ENCODE data around the gene HOXD3. TPM values are rescaled to one million over a fixed set of nuclear protein-coding genes. Genes with fewer than 3 reads are reported as not detected.

The HOXD3 gene
- total RNA-seq, 1 donor from 2014 or later: not detected

- no peak overlapping the region for H3K27ac Mint-ChIP-seq
- no peaks in the 10 kb centered on the region for H3K9me3 Mint-ChIP-seq (ENCODE audit: low read depth)
- no peaks in the 10 kb centered on the region for H3K36me3 Mint-ChIP-seq (ENCODE audit: insufficient read depth)
- DNase-seq (ENCODE audit: low spot score, unreplicated experiment): no peak
- peaks cover 92% of the 10 kb centered on the region for H3K27me3 Mint-ChIP-seq
- H3K4me3 Mint-ChIP-seq (ENCODE audit: low read depth): no peak overlapping the region
- peak; percentile 7 for TF ChIP-seq CTCF (IDR thresholded peaks at IDR 0.05; ENCODE audit: unreplicated experiment)
- H3K4me1 Mint-ChIP-seq (ENCODE audit: low read depth): no peaks in the 10 kb centered on the region
Measured at GRCh38 chr2:176120364-176121189, 36.5 kb upstream of the HOXD3 start.

GRCh38 chr2:176121190-176122051 is 35.7 kb upstream of the HOXD3 start:
- no peaks in the 10 kb centered on the region for H3K36me3 Mint-ChIP-seq (ENCODE audit: insufficient read depth)
- peaks cover 92% of the 10 kb centered on the region for H3K27me3 Mint-ChIP-seq
- TF ChIP-seq CTCF (IDR thresholded peaks at IDR 0.05; ENCODE audit: unreplicated experiment): no peak
- DNase-seq (ENCODE audit: low spot score, unreplicated experiment): no peak
- H3K4me3 Mint-ChIP-seq (ENCODE audit: low read depth): no peak overlapping the region
- H3K9me3 Mint-ChIP-seq (ENCODE audit: low read depth): no peaks in the 10 kb centered on the region
- no peaks in the 10 kb centered on the region for H3K4me1 Mint-ChIP-seq (ENCODE audit: low read depth)
- H3K27ac Mint-ChIP-seq: no peak overlapping the region

- no peaks in the 10 kb centered on the region for H3K4me1 Mint-ChIP-seq (ENCODE audit: low read depth)
- TF ChIP-seq CTCF (IDR thresholded peaks at IDR 0.05; ENCODE audit: unreplicated experiment): no peak
- no peaks in the 10 kb centered on the region for H3K9me3 Mint-ChIP-seq (ENCODE audit: low read depth)
- no peaks in the 10 kb centered on the region for H3K36me3 Mint-ChIP-seq (ENCODE audit: insufficient read depth)
- no peak for DNase-seq (ENCODE audit: low spot score, unreplicated experiment)
- H3K4me3 Mint-ChIP-seq (ENCODE audit: low read depth): peak overlapping the region; percentile 61
- no peak overlapping the region for H3K27ac Mint-ChIP-seq
- peaks cover 92% of the 10 kb centered on the region for H3K27me3 Mint-ChIP-seq
Measured at GRCh38 chr2:176122052-176122682, 34.9 kb upstream of the HOXD3 start.

GRCh38 chr2:176122683-176123410 is 34.3 kb upstream of the HOXD3 start, which contains the start of gene HOXD9:
HOXD9 (plus strand) TSS chr2:176122719; CDS start chr2:176122769, 50 bp downstream.
- no peak for TF ChIP-seq CTCF (IDR thresholded peaks at IDR 0.05; ENCODE audit: unreplicated experiment)
- H3K4me3 Mint-ChIP-seq (ENCODE audit: low read depth): peak within 1 kb of the TSS; percentile 61
- no peaks in the 10 kb centered on the region for H3K4me1 Mint-ChIP-seq (ENCODE audit: low read depth)

More at GRCh38 chr2:176122683-176123410, 34.3 kb upstream of the HOXD3 start, which contains the start of gene HOXD9:
- Mint-ChIP-seq H3K27ac (no peak within 1 kb of the TSS), H3K36me3 (ENCODE audit: insufficient read depth) (no peaks in the 10 kb centered on the region), H3K9me3 (ENCODE audit: low read depth) (no peaks in the 10 kb centered on the region), H3K27me3 (peaks cover 92% of the 10 kb centered on the region)
- DNase-seq (ENCODE audit: low spot score, unreplicated experiment): no peak
